Colonic mucosa (tissue), 4 donors: ENCODE data around the gene GINS2. TPM values are rescaled to one million over a fixed set of nuclear protein-coding genes. Genes with fewer than 3 reads are reported as not detected.

Experiments used
- DNase-seq: peaks from one replicate; pipeline ENCODE4 v3.0.0-alpha.2; 2020
- H3K27ac ChIP-seq: fragments of 200-600 bp; one replicate; pipeline ENCODE4 v1.8.0; 2021
- H3K27me3 ChIP-seq: fragments of 200-600 bp; one replicate; pipeline ENCODE4 v1.8.0; 2021
- H3K36me3 ChIP-seq: fragments of 200-600 bp; one replicate; pipeline ENCODE4 v1.8.0; 2021
- H3K4me1 ChIP-seq: fragments of 200-600 bp; one replicate; pipeline ENCODE4 v1.8.0; 2021; ENCODE audit warnings: mild to moderate bottlenecking
- H3K4me3 ChIP-seq: fragments of 200-600 bp; one replicate; pipeline ENCODE4 v1.8.0; 2021
- H3K9ac ChIP-seq, 2 donors: one replicate each; pipeline ENCODE4 v1.7.0; 2013; ENCODE audit warnings: control low read depth in 2 of 2, low read depth in 2 of 2, low read length in 2 of 2
- H3K9me3 ChIP-seq: fragments of 200-600 bp; one replicate; pipeline ENCODE4 v1.8.0; 2021
- CTCF ChIP-seq: fragments of 200-600 bp; IDR thresholded peaks from one replicate; pipeline ENCODE4 v1.8.0; 2022; ENCODE audit warnings: antibody characterized with exemption, mild to moderate bottlenecking
- intact Hi-C: fragments of 100-400 bp; cut with DNase I; formaldehyde crosslinking; loops from one replicate; pipeline ENCODE4 v1.14.1; 2022
- total RNA-seq, 2 donors: library from RNA; stranded (reverse); fragmentation: NEBNext Ultra II Directional in 1 of 2; extraction: Animal tissue kit (Norgen Biotek cat#: 25700) in 1 of 2; gene quantifications; one replicate each; pipeline ENCODE4 v1.2.1, GENCODE V29; 2021
- donor health status: healthy.
- donor health status: DM: no; HTN: no; CAD: no.
- donor health status: DM: no; HTN: no; CAD: no.

Gene GINS2
- total RNA-seq, 2 donors from 2014 or later: 6.1 to 39.9 TPM

- H3K9me3 ChIP-seq: no peaks in the 10 kb centered on the region
- no peak for DNase-seq
- H3K36me3 ChIP-seq: no peaks in the 10 kb centered on the region
- intact Hi-C loops: no loop called here
- no peak overlapping the region for H3K9ac ChIP-seq
- no peak overlapping the region for H3K27ac ChIP-seq
- H3K27me3 ChIP-seq: no peaks in the 10 kb centered on the region
- no peak for TF ChIP-seq CTCF
- no peak overlapping the region for H3K4me3 ChIP-seq
- peaks cover 27% of the 10 kb centered on the region for H3K4me1 ChIP-seq
These were observed 41.8 kb downstream of the GINS2 start for GRCh38 chr16:85646976-85647375.

- Histone ChIP-seq H3K9me3 (no peaks in the 10 kb centered on the region), H3K36me3 (no peaks in the 10 kb centered on the region), H3K27me3 (no peaks in the 10 kb centered on the region), H3K4me3 (no peak overlapping the region), H3K4me1 (peaks cover 25% of the 10 kb centered on the region), H3K9ac (no peak overlapping the region), H3K27ac (no peak overlapping the region)
- no peak for TF ChIP-seq CTCF
- intact Hi-C loops: no loop called here
- DNase-seq: no peak
These were observed 42.3 kb downstream of the GINS2 start for GRCh38 chr16:85646358-85646907.

- H3K9ac ChIP-seq: peak overlapping the region in 1 of 2 donors; percentile 12
- H3K27me3 ChIP-seq: no peaks in the 10 kb centered on the region
- H3K9me3 ChIP-seq: no peaks in the 10 kb centered on the region
- H3K36me3 ChIP-seq: no peaks in the 10 kb centered on the region
- no peak overlapping the region for H3K4me3 ChIP-seq
- intact Hi-C loops: no loop called here
- TF ChIP-seq CTCF: no peak
- peak overlapping the region; percentile 5 for H3K27ac ChIP-seq
- H3K4me1 ChIP-seq: peaks cover 21% of the 10 kb centered on the region
- peak; percentile 88 for DNase-seq
These were observed 43.6 kb downstream of the GINS2 start for GRCh38 chr16:85645021-85645589.

- no peak for TF ChIP-seq CTCF
- no peak for DNase-seq
- H3K4me1 ChIP-seq: peaks cover 21% of the 10 kb centered on the region
These were observed 44.6 kb downstream of the GINS2 start for GRCh38 chr16:85644093-85644712.

GRCh38 chr16:85643631-85644030 is 45.1 kb downstream of the GINS2 start:
- DNase-seq: peak; percentile 52
- H3K4me1 ChIP-seq: peaks cover 21% of the 10 kb centered on the region

More at GRCh38 chr16:85644093-85644712, 44.6 kb downstream of the GINS2 start:
- intact Hi-C loops: no loop called here
- Histone ChIP-seq H3K27me3 (no peaks in the 10 kb centered on the region), H3K4me3 (no peak overlapping the region), H3K27ac (no peak overlapping the region), H3K9me3 (no peaks in the 10 kb centered on the region), H3K9ac (no peak overlapping the region), H3K36me3 (no peaks in the 10 kb centered on the region)

More at GRCh38 chr16:85643631-85644030, 45.1 kb downstream of the GINS2 start:
- intact Hi-C loops: no loop called here
- no peaks in the 10 kb centered on the region for H3K9me3 ChIP-seq
- no peak overlapping the region for H3K4me3 ChIP-seq
- H3K27me3 ChIP-seq: no peaks in the 10 kb centered on the region
- no peak overlapping the region for H3K9ac ChIP-seq
- H3K36me3 ChIP-seq: no peaks in the 10 kb centered on the region
- H3K27ac ChIP-seq: no peak overlapping the region
- no peak for TF ChIP-seq CTCF
